ENCODE data around the gene ZNF678.
"Not testable (repeated sequence)": the region's sequence is repeated elsewhere in the genome, so short reads cannot be mapped to it uniquely, and the experiment has no call there.

Gene ZNF678

GRCh38 chr1:227596222-227596621 is 32.9 kb downstream of the ZNF678 start:
- Histone ChIP-seq H3K36me3 (ENCODE audit: control insufficient read depth in 4 of 4, insufficient read depth in 4 of 4, low read length in 3 of 4) (peaks cover 0 to 32% (median 8%) of the 10 kb centered on the region in 4 experiments), H3K4me3 (ENCODE audit: control insufficient read depth in 1 of 7, extremely low read depth in 1 of 7, insufficient read depth in 4 of 7, low read depth in 2 of 7, low read length in 6 of 7) (peak overlapping the region in 1 of 7 experiments; percentile 8), H3K9me3 (ENCODE audit: control extremely low read depth in 1 of 5, control insufficient read depth in 4 of 5, insufficient read depth in 2 of 5, low read depth in 1 of 5, low read length in 4 of 5) (peaks cover 12 to 80% (median 27%) of the 10 kb centered on the region in 5 experiments)
- H3K27me3 ChIP-seq (replicated peaks in 2 of 5; ENCODE audit: control insufficient read depth in 4 of 5, insufficient read depth in 5 of 5, low read length in 4 of 5); POLR2A ChIA-PET; H3K4me1 ChIP-seq (ENCODE audit: control extremely low read depth in 1 of 4, control insufficient read depth in 4 of 4, insufficient read depth in 4 of 4, low read length in 3 of 4); H3K27ac ChIP-seq (ENCODE audit: insufficient read depth in 1 of 2, low read depth in 1 of 2, low read length in 2 of 2, poor library complexity in 1 of 2, severe bottlenecking in 2 of 2); DNase-seq; CTCF ChIA-PET: not testable (repeated sequence)
- WGBS (ENCODE audit: insufficient coverage) = 100% methylated on average over 5 of the region's 6 CpGs

GRCh38 chr1:227603327-227603726 is 40.0 kb downstream of the ZNF678 start:
- H3K36me3 ChIP-seq (ENCODE audit: control insufficient read depth in 4 of 4, insufficient read depth in 4 of 4, low read length in 3 of 4) = peaks cover 0 to 32% (median 3%) of the 10 kb centered on the region in 4 experiments
- CTCF ChIA-PET = no interaction called here
- no peak for DNase-seq
- no peak overlapping the region for H3K27ac ChIP-seq (ENCODE audit: insufficient read depth in 1 of 2, low read depth in 1 of 2, low read length in 2 of 2, poor library complexity in 1 of 2, severe bottlenecking in 2 of 2)
- no peaks in the 10 kb centered on the region for H3K27me3 ChIP-seq (replicated peaks in 2 of 5; ENCODE audit: control insufficient read depth in 4 of 5, insufficient read depth in 5 of 5, low read length in 4 of 5)
- peak overlapping the region in 1 of 7 experiments; percentile 25 for H3K4me3 ChIP-seq (ENCODE audit: control insufficient read depth in 1 of 7, extremely low read depth in 1 of 7, insufficient read depth in 4 of 7, low read depth in 2 of 7, low read length in 6 of 7)
- H3K4me1 ChIP-seq (ENCODE audit: control extremely low read depth in 1 of 4, control insufficient read depth in 4 of 4, insufficient read depth in 4 of 4, low read length in 3 of 4) = no peaks in the 10 kb centered on the region
- H3K9me3 ChIP-seq (ENCODE audit: control extremely low read depth in 1 of 5, control insufficient read depth in 4 of 5, insufficient read depth in 2 of 5, low read depth in 1 of 5, low read length in 4 of 5) = peaks cover 14 to 83% (median 27%) of the 10 kb centered on the region in 5 experiments
- 100% methylated on average over 1 of the region's 3 CpGs for WGBS (ENCODE audit: insufficient coverage)
- POLR2A ChIA-PET = no interaction called here

- ChIA-PET CTCF (no interaction called here), POLR2A (no interaction called here)
- Histone ChIP-seq H3K27me3 (replicated peaks in 2 of 5; ENCODE audit: control insufficient read depth in 4 of 5, insufficient read depth in 5 of 5, low read length in 4 of 5) (no peaks in the 10 kb centered on the region), H3K4me1 (ENCODE audit: control extremely low read depth in 1 of 4, control insufficient read depth in 4 of 4, insufficient read depth in 4 of 4, low read length in 3 of 4) (no peaks in the 10 kb centered on the region), H3K27ac (ENCODE audit: insufficient read depth in 1 of 2, low read depth in 1 of 2, low read length in 2 of 2, poor library complexity in 1 of 2, severe bottlenecking in 2 of 2) (no peak overlapping the region), H3K4me3 (ENCODE audit: control insufficient read depth in 1 of 7, extremely low read depth in 1 of 7, insufficient read depth in 4 of 7, low read depth in 2 of 7, low read length in 6 of 7) (no peak overlapping the region), H3K9me3 (ENCODE audit: control extremely low read depth in 1 of 5, control insufficient read depth in 4 of 5, insufficient read depth in 2 of 5, low read depth in 1 of 5, low read length in 4 of 5) (peaks cover 13 to 78% (median 31%) of the 10 kb centered on the region in 5 experiments), H3K36me3 (ENCODE audit: control insufficient read depth in 4 of 4, insufficient read depth in 4 of 4, low read length in 3 of 4) (peaks cover 2 to 28% (median 3%) of the 10 kb centered on the region in 4 experiments)
- no CpG with 5 or more reads among the region's 3 CpGs for WGBS (ENCODE audit: insufficient coverage)
- no peak for DNase-seq
Observed at GRCh38 chr1:227604446-227604845, 41.1 kb downstream of the ZNF678 start.

GRCh38 chr1:227606271-227606670 is 42.9 kb downstream of the ZNF678 start:
- DNase-seq; H3K27me3 ChIP-seq (replicated peaks in 2 of 5; ENCODE audit: control insufficient read depth in 4 of 5, insufficient read depth in 5 of 5, low read length in 4 of 5); H3K4me3 ChIP-seq (ENCODE audit: control insufficient read depth in 1 of 7, extremely low read depth in 1 of 7, insufficient read depth in 4 of 7, low read depth in 2 of 7, low read length in 6 of 7); H3K4me1 ChIP-seq (ENCODE audit: control extremely low read depth in 1 of 4, control insufficient read depth in 4 of 4, insufficient read depth in 4 of 4, low read length in 3 of 4); POLR2A ChIA-PET; CTCF ChIA-PET; H3K27ac ChIP-seq (ENCODE audit: insufficient read depth in 1 of 2, low read depth in 1 of 2, low read length in 2 of 2, poor library complexity in 1 of 2, severe bottlenecking in 2 of 2): not testable (repeated sequence)
- 97% methylated on average over 6 of the region's 9 CpGs for WGBS (ENCODE audit: insufficient coverage)
- peaks cover 8 to 38% (median 9%) of the 10 kb centered on the region in 4 experiments for H3K36me3 ChIP-seq (ENCODE audit: control insufficient read depth in 4 of 4, insufficient read depth in 4 of 4, low read length in 3 of 4)
- peaks cover 10 to 77% (median 40%) of the 10 kb centered on the region in 5 experiments for H3K9me3 ChIP-seq (ENCODE audit: control extremely low read depth in 1 of 5, control insufficient read depth in 4 of 5, insufficient read depth in 2 of 5, low read depth in 1 of 5, low read length in 4 of 5)

- ChIA-PET POLR2A (no interaction called here), CTCF (no interaction called here)
- no peaks in the 10 kb centered on the region for H3K4me1 ChIP-seq (ENCODE audit: control extremely low read depth in 1 of 4, control insufficient read depth in 4 of 4, insufficient read depth in 4 of 4, low read length in 3 of 4)
- DNase-seq = no peak
- H3K27me3 ChIP-seq (replicated peaks in 2 of 5; ENCODE audit: control insufficient read depth in 4 of 5, insufficient read depth in 5 of 5, low read length in 4 of 5) = no peaks in the 10 kb centered on the region
- peaks cover 13 to 49% (median 17%) of the 10 kb centered on the region in 4 experiments for H3K36me3 ChIP-seq (ENCODE audit: control insufficient read depth in 4 of 4, insufficient read depth in 4 of 4, low read length in 3 of 4)
- no peak overlapping the region for H3K27ac ChIP-seq (ENCODE audit: insufficient read depth in 1 of 2, low read depth in 1 of 2, low read length in 2 of 2, poor library complexity in 1 of 2, severe bottlenecking in 2 of 2)
- H3K9me3 ChIP-seq (ENCODE audit: control extremely low read depth in 1 of 5, control insufficient read depth in 4 of 5, insufficient read depth in 2 of 5, low read depth in 1 of 5, low read length in 4 of 5) = peaks cover 6 to 80% (median 49%) of the 10 kb centered on the region in 5 experiments
- H3K4me3 ChIP-seq (ENCODE audit: control insufficient read depth in 1 of 7, extremely low read depth in 1 of 7, insufficient read depth in 4 of 7, low read depth in 2 of 7, low read length in 6 of 7) = no peak overlapping the region
- no CpG with 5 or more reads among the region's 3 CpGs for WGBS (ENCODE audit: insufficient coverage)
Observed at GRCh38 chr1:227607336-227607898, 44.1 kb downstream of the ZNF678 start.

- Histone ChIP-seq H3K27me3 (replicated peaks in 2 of 5; ENCODE audit: control insufficient read depth in 4 of 5, insufficient read depth in 5 of 5, low read length in 4 of 5) (no peaks in the 10 kb centered on the region), H3K9me3 (ENCODE audit: control extremely low read depth in 1 of 5, control insufficient read depth in 4 of 5, insufficient read depth in 2 of 5, low read depth in 1 of 5, low read length in 4 of 5) (peaks cover 6 to 86% (median 62%) of the 10 kb centered on the region in 5 experiments), H3K36me3 (ENCODE audit: control insufficient read depth in 4 of 4, insufficient read depth in 4 of 4, low read length in 3 of 4) (peaks cover 23 to 70% (median 32%) of the 10 kb centered on the region in 4 experiments), H3K4me3 (ENCODE audit: control insufficient read depth in 1 of 7, extremely low read depth in 1 of 7, insufficient read depth in 4 of 7, low read depth in 2 of 7, low read length in 6 of 7) (no peak overlapping the region), H3K27ac (ENCODE audit: insufficient read depth in 1 of 2, low read depth in 1 of 2, low read length in 2 of 2, poor library complexity in 1 of 2, severe bottlenecking in 2 of 2) (no peak overlapping the region), H3K4me1 (ENCODE audit: control extremely low read depth in 1 of 4, control insufficient read depth in 4 of 4, insufficient read depth in 4 of 4, low read length in 3 of 4) (no peaks in the 10 kb centered on the region)
- DNase-seq = no peak
- WGBS (ENCODE audit: insufficient coverage) = 100% methylated on average over 1 of the region's 1 CpG
- ChIA-PET POLR2A (no interaction called here), CTCF (no interaction called here)
Observed at GRCh38 chr1:227612658-227613057, 49.3 kb downstream of the ZNF678 start.

GRCh38 chr1:227613526-227613925 is 50.2 kb downstream of the ZNF678 start:
- H3K36me3 ChIP-seq (ENCODE audit: control insufficient read depth in 4 of 4, insufficient read depth in 4 of 4, low read length in 3 of 4) = peaks cover 23 to 78% (median 34%) of the 10 kb centered on the region in 4 experiments
- WGBS (ENCODE audit: insufficient coverage) = 100% methylated on average over 1 of the region's 1 CpG
- DNase-seq = no peak
- H3K4me3 ChIP-seq (ENCODE audit: control insufficient read depth in 1 of 7, extremely low read depth in 1 of 7, insufficient read depth in 4 of 7, low read depth in 2 of 7, low read length in 6 of 7) = no peak overlapping the region
- no peaks in the 10 kb centered on the region for H3K27me3 ChIP-seq (replicated peaks in 2 of 5; ENCODE audit: control insufficient read depth in 4 of 5, insufficient read depth in 5 of 5, low read length in 4 of 5)
- H3K27ac ChIP-seq (ENCODE audit: insufficient read depth in 1 of 2, low read depth in 1 of 2, low read length in 2 of 2, poor library complexity in 1 of 2, severe bottlenecking in 2 of 2) = no peak overlapping the region
- CTCF ChIA-PET = no interaction called here
- POLR2A ChIA-PET = no interaction called here
- no peaks in the 10 kb centered on the region for H3K4me1 ChIP-seq (ENCODE audit: control extremely low read depth in 1 of 4, control insufficient read depth in 4 of 4, insufficient read depth in 4 of 4, low read length in 3 of 4)
- peaks cover 6 to 93% (median 70%) of the 10 kb centered on the region in 5 experiments for H3K9me3 ChIP-seq (ENCODE audit: control extremely low read depth in 1 of 5, control insufficient read depth in 4 of 5, insufficient read depth in 2 of 5, low read depth in 1 of 5, low read length in 4 of 5)

Measured in common myeloid progenitor, CD34-positive (primary cell).